ENCODE measurements around the gene TTC32.
"Not testable (repeated sequence)": the region's sequence is repeated elsewhere in the genome, so short reads cannot be mapped to it uniquely, and the experiment has no call there.

Gene TTC32

DNA sequence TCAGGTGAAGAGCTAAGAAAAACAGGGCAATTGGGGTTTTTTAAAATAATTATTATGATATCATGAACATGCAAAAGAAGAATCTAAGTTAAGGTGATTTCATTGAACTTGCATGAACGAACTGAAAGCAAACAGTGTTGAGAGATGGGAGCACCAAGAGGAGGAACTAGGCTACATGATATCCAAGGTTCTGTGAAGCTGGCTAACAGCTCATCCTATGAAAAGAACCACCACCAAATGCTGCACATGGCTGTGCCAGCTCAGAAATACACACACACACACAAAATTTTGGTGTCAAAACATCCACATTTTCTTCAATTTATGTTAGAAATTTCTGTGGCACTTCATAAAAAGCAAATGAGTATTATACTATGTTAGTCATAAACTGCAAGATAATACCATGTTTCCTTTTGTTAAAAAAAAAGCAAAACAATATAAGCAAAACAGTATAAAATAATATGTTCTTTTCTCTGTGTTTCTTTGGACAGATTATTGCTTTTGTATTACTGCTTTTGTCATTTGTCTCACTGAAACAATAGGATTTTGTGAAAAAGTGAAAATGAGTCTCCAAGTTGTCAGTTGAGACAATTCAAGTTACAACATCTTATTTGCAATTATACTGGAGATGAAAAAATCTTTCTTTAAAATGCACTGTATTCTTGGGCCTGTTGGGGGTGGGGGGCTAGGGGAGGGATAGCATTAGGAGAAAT, 12.6 kb upstream of the TTC32 start:
- ATAC-seq: no peak
- H3K4me1 Mint-ChIP-seq: no peaks in the 10 kb centered on the region
- no peaks in the 10 kb centered on the region for H3K27me3 Mint-ChIP-seq
- peaks cover 1% of the 10 kb centered on the region for H3K9me3 Mint-ChIP-seq
- H3K36me3 Mint-ChIP-seq: peaks cover 49% of the 10 kb centered on the region
- H3K4me3 Mint-ChIP-seq: no peak overlapping the region
- H3K27ac Mint-ChIP-seq: no peak overlapping the region

DNA sequence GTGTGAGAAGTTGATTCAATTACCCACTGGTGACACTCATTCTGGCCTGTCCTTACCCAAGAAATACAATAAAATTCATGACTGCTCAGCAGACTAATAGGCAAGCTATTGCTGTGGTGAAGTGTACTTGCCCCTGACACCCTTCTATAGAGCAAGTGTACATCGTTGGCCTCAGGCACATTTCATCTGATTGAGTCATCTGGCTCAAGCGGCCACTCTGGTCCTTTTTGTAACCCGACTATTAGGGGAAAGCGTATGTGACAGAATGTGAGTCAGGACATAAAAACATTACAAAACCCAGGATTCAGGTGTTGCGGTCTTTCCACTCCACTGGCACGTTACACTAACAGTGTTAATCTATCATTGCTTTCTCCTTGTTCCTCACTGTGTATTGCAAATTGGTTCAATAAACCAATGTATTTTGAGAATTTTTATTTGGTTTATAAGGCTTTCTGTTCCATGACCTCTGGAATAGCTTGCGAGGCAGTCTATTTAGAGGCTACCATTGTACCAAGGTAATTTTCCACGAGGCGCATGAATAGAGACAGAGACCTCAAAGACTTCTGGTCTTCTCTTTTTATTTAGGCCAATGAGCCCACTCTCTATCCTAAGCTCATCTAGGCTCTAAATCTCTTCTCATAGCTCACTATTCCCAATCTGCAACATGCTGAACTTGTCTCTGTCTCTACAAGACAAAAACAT, 10.2 kb upstream of the TTC32 start:
- H3K27ac Mint-ChIP-seq: no peak overlapping the region
- peaks cover 27% of the 10 kb centered on the region for H3K36me3 Mint-ChIP-seq
- no peaks in the 10 kb centered on the region for H3K4me1 Mint-ChIP-seq
- no peaks in the 10 kb centered on the region for H3K9me3 Mint-ChIP-seq
- H3K4me3 Mint-ChIP-seq: no peak overlapping the region
- no peaks in the 10 kb centered on the region for H3K27me3 Mint-ChIP-seq
- ATAC-seq: no peak

DNA sequence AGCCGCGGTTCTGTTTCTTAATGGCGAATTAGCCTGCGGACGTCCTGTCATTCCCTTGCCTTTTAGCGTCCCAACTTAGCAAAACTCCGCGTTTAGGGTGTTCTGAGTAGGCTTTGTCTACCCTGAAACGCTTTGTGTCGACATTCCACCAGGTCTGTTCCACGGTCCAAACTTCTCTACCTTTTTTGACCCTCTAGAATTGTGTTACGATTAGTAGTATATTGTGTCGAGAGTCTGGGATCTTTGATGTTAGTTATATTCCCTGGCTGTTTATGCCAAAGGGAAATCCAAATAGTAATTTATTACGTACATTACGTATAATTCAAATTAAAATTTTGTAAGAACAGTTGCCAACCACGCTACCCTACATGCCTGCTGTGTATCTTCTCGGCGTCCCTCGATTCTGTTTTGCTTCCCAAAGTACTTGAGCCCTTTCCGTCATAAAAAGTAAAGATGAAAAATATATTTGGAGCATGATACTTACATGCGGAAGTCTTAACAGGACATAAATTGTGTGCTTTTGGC, 495 bp upstream of the TTC32 start:
- H3K4me1 Mint-ChIP-seq: peaks cover 32% of the 10 kb centered on the region
- H3K4me3 Mint-ChIP-seq: peak overlapping the region; percentile 96
- H3K27ac Mint-ChIP-seq: peak overlapping the region; percentile 98
- peaks cover 5% of the 10 kb centered on the region for H3K9me3 Mint-ChIP-seq
- no peak for ATAC-seq
- peaks cover 6% of the 10 kb centered on the region for H3K36me3 Mint-ChIP-seq
- peaks cover 15% of the 10 kb centered on the region for H3K27me3 Mint-ChIP-seq

DNA sequence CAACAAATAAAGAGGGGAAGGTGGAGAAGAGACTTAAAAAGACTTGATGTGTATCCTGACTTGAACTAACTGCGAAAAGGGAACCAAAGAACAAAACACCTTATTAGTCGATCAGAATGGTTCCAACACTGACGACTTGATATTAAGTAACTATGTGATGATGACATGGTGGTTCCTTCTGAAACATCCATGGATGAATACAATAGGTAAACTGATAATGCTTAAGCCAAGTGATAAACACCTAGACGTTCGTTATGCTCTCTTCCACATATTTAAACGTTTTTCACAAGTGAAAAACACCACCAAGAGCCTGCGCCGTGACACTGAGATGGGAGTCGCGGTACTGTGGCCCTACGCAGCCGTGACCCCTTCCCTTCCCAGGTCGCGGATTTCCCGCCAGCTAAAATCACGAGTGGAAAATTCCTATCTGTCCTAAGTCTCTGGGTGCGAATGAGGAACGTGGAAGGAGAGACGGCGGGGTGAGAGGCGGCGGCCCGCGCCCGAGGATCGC, 797 bp downstream of the TTC32 start:
- ATAC-seq: no peak
- H3K4me1 Mint-ChIP-seq: peaks cover 32% of the 10 kb centered on the region
- peaks cover 5% of the 10 kb centered on the region for H3K9me3 Mint-ChIP-seq
- H3K4me3 Mint-ChIP-seq: peak overlapping the region; percentile 96
- peaks cover 6% of the 10 kb centered on the region for H3K36me3 Mint-ChIP-seq
- peak overlapping the region; percentile 98 for H3K27ac Mint-ChIP-seq
- H3K27me3 Mint-ChIP-seq: peaks cover 15% of the 10 kb centered on the region

DNA sequence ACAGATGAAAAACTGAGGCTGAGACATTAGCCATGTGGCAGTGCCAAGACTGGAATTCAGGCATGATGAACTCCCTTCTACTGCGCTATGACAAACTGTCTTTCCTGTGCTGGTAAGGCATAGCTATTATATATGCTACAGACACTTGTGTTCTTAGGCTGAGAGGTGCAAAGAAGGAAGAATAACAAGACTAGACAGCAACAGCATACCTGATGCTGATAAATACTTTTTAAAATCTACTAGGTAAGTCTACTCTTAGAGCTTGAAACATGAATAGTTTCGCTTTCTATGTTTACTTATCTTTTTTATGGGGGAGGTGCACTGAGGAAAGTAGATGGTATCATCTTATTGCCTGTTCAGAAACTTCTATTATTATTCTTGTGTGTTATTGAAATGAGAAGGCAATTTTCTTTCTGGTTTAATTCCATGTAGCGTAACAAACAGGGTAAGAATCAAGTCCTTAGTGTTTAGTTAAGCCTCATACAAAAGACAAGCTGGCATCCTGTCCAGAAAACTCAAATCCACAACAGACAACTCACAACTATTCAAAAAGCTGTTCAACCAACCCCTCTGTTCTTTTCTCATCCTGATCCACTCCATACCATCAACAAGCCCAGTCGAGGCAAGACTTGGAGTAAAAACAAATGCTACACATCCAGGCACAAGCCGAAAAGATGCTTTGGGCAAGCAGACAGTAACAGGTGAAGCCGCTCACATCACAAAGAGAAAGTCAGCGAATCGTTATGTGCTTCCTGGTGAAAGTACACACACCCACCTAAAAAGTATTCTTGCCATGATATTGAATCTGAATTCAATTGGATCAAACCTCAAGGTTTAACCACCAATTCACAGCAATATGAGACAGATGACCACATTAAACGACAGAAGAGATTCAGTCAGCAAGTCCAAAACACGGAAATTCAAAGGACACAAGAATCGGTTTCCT, 1.5 kb downstream of the TTC32 start:
- Mint-ChIP-seq H3K4me1 (peaks cover 32% of the 10 kb centered on the region), H3K27ac (peak overlapping the region; percentile 98), H3K36me3 (peaks cover 6% of the 10 kb centered on the region), H3K4me3 (peak overlapping the region; percentile 96), H3K9me3 (peaks cover 5% of the 10 kb centered on the region), H3K27me3 (peaks cover 15% of the 10 kb centered on the region)
- ATAC-seq: no peak

DNA sequence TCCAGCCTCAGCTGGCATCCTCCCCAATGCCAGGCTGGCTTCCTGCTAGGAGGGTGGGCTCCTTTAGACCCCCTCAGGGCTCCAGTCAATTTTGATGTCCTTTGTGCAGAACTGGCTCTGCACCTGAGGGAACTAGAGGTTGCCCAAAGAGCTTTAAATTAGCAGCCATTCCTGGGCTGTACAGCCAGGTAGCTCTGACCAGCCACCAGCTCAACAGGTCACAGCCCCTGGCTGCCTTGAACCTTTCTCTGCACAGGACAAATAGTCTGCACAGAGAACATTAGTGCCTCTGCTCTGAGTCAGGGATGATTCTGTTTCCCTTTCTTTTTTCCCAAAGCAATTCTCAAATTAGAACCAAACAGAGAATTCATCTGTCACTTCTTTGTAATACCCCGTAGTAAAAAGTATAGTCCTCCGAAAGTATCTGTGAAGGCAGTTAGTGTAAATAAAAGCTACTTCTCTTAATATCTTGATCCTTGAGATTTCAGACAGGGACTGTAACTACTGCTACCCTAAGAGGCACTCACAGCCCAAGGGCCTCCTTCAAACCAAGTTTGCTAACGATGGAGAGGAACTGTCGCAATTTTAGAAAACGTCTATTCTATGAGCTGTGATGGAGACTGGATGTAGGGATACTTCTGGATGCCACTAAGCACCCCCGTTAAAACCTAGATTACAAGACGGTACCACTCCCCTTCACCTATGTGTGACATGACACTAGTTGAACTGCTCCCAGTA, 3.0 kb downstream of the TTC32 start:
- Mint-ChIP-seq H3K4me1 (peaks cover 42% of the 10 kb centered on the region), H3K36me3 (peaks cover 6% of the 10 kb centered on the region), H3K27me3 (peaks cover 6% of the 10 kb centered on the region), H3K27ac (no peak overlapping the region), H3K4me3 (no peak overlapping the region), H3K9me3 (no peaks in the 10 kb centered on the region)
- ATAC-seq: no peak

DNA sequence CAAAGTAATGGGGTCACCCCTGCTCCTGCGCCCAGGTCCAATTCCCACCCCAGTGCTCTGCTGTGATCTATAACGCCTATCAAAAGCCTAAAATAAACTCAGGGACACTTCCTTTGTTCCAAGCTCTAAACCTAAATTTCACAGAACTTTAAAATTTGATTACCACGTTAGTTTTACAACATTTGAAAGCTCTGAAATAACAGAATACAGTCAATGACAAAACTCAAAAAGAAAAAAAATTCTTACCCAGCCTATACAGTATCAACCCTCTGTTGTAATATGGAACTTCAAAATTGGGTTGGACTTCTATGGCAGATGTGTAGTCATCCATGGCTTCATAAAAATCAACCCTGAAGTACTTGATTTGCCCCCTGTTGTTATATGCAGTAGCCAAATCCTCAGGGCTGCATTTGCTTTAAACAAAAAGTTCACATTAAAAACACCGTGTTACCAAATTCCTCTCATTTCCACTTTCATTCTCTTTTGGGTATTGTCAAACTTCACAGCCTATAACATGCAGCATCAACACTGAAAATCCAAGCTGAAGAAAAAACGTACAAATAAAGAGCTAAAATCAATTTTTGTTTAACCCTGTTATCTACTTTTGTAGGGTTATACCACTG, 4.0 kb downstream of the TTC32 start:
- Mint-ChIP-seq H3K4me3 (no peak overlapping the region), H3K4me1 (peaks cover 46% of the 10 kb centered on the region), H3K9me3 (no peaks in the 10 kb centered on the region), H3K36me3 (peaks cover 6% of the 10 kb centered on the region), H3K27ac (no peak overlapping the region), H3K27me3 (no peaks in the 10 kb centered on the region)
- ATAC-seq: no peak

DNA sequence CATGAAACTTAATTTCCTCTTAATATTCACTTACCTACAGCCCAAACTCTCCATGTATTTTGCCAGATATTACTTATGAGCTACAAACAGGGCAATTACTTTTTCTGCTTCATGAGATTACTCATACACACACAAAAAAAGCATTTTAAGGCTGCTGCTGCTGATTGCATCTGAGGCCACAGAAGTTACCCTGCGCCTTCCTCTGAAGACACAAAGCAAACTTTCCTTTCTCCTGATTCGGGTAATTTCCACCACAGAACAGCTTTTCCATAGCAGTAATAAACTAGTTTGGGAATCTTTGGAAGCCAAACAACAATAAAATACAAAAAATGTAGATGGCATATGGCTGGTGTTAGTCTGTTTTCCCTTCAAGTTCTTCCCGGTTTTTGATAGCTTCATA, 6.2 kb downstream of the TTC32 start:
- H3K27me3 Mint-ChIP-seq: no peaks in the 10 kb centered on the region
- H3K4me3 Mint-ChIP-seq: no peak overlapping the region

DNA sequence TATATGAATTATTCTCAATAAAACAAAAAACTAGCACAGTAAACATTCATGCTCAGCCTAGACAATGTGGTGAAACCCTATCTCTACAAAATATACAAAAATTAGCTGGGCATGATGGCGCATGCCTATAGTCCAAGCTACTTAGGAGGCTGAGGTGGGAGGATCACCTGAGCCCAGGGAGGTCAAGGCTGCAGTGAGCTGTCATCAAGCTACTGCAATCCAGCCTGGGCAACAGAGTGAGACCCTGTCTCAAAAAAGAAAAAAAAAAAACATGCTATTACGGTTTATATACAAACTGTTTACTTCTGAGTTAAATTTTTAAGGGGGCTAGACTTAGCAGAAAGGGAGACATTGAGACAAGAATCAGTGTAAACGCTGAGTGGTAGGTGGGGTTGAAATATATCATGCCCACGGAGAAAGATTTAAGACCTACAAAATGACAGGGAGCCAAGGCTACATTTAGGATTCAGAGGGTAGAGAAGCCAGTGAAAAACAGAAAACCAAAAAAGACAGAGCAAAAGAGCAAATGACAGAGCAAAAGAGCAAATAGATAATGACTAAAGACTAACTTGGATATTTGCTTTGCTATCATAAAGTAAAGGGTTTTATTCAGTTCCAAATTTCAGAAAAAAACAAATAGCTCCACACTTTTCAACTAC, 7.5 kb downstream of the TTC32 start:
- ATAC-seq: no peak
- Mint-ChIP-seq H3K9me3 (peaks cover 4% of the 10 kb centered on the region), H3K27ac (no peak overlapping the region), H3K27me3 (no peaks in the 10 kb centered on the region), H3K4me3 (no peak overlapping the region), H3K36me3 (peaks cover 28% of the 10 kb centered on the region), H3K4me1 (peaks cover 44% of the 10 kb centered on the region)

More for the DNA sequence above, 6.2 kb downstream of the TTC32 start:
- Mint-ChIP-seq H3K4me1 (peaks cover 49% of the 10 kb centered on the region), H3K27ac (no peak overlapping the region), H3K9me3 (peaks cover 4% of the 10 kb centered on the region), H3K36me3 (peaks cover 16% of the 10 kb centered on the region)
- ATAC-seq: no peak

DNA sequence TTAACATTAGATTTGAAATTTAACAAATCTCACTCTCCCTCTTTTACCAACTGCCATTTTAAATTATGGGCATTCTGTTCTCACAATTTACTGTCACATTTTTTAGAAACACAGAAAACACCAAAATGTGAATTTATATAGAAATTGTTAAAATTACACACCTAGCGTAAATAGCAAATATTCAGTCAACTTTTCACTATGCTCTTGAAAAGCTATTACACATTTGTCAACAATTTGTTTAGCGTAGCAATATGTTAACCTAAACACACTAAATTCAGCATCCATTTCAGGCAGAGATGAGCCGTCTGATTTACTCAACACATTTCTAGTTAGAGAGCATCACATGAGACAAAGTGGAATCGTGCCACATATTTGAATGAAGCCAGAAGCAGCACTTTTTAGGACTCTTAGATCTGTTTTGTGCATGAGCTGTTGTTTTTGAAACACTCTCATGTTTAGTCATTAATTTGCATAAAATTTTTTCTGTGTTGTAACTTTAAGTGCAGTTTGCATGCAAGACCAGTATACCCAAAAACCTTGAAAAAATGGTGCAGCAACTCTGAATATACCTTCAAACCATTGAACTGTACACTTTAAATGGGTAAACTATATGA, 8.2 kb downstream of the TTC32 start:
- Mint-ChIP-seq H3K36me3 (peaks cover 28% of the 10 kb centered on the region), H3K4me3 (no peak overlapping the region), H3K27me3 (no peaks in the 10 kb centered on the region), H3K27ac (no peak overlapping the region), H3K9me3 (peaks cover 4% of the 10 kb centered on the region), H3K4me1 (peaks cover 41% of the 10 kb centered on the region)
- no peak for ATAC-seq

DNA sequence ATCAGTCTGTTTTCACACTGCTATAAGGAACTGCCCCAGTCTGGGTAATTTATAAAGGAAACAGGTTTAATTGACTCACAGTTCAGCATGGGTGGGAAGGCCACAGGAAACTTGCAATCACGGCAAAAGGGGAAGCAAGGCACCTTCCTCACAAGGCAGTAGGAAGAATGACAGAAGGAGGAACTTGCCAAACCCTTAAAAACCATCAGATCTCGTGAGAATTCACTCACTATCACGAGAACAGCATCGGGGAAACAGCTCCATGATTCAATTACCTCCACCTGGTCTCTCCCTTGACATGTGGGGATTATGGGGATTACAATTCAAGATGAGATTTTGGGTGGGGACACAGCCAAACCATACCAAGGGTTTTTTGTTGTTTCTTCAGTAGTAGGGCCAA, 9.8 kb downstream of the TTC32 start:
- not testable (repeated sequence) for H3K9me3 Mint-ChIP-seq, H3K27me3 Mint-ChIP-seq, H3K4me3 Mint-ChIP-seq
- ATAC-seq: peak; percentile 41
- Mint-ChIP-seq H3K4me1 (peaks cover 28% of the 10 kb centered on the region), H3K36me3 (peaks cover 28% of the 10 kb centered on the region), H3K27ac (peak overlapping the region; percentile 33)

DNA sequence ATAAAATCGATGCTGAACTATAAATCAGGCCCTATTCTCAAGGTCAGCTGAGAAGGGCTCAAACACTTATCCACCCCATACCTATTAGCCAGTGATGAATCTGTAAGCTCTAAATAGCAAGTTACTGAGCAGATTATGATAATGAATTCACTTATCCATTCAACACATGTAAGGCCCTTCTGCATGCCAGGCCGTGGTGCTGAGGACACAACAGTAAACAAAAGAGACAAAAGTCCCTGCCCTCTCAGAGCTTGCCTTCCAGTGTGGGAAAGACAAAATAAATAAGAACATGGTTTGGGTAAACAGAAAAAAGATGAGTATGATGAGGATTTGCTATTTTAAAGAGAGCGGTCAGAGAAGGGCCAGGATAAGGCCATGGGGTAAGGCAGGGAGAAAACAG, 11.7 kb downstream of the TTC32 start:
- ATAC-seq: no peak
- peaks cover 28% of the 10 kb centered on the region for H3K36me3 Mint-ChIP-seq
- H3K4me1 Mint-ChIP-seq: peaks cover 36% of the 10 kb centered on the region
- peaks cover 4% of the 10 kb centered on the region for H3K9me3 Mint-ChIP-seq
- no peak overlapping the region for H3K4me3 Mint-ChIP-seq
- H3K27me3 Mint-ChIP-seq: no peaks in the 10 kb centered on the region
- H3K27ac Mint-ChIP-seq: no peak overlapping the region

DNA sequence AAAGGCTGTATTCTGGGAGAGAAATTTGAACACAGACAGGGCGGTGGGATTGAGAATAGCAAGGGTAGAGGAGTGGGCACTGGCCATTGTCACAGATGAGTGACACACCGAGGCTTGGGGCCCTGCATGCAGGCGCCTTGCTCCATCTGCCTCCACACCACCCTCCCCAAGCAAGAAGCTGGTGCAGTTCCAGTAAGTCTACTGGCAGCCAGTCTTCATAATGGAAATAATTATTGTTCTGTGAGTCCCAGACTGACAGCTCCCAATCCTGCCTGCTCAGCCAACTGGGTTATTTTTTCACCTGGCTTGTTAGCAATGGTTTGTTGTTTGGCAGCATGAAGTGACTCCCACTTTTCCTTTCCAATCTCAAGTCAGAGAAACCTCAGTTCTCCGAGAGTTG, 13.0 kb downstream of the TTC32 start:
- no peak overlapping the region for H3K4me3 Mint-ChIP-seq
- ATAC-seq: no peak
- peaks cover 27% of the 10 kb centered on the region for H3K4me1 Mint-ChIP-seq
- H3K27me3 Mint-ChIP-seq: no peaks in the 10 kb centered on the region
- H3K9me3 Mint-ChIP-seq: peaks cover 4% of the 10 kb centered on the region
- no peak overlapping the region for H3K27ac Mint-ChIP-seq
- H3K36me3 Mint-ChIP-seq: peaks cover 22% of the 10 kb centered on the region

Data from stimulated activated memory B cell treated with anti-CD40 and anti-IgM and Interleukin-4, amounts not matched to agents 10 μg/mL and 1 μg/mL and 100 μg/mL, for 72 hours (primary cell).